CD1c-positive myeloid dendritic cell (primary cell): ENCODE results near the gene ZNF782.
"Not testable (repeated sequence)": the region's sequence is repeated elsewhere in the genome, so short reads cannot be mapped to it uniquely, and the experiment has no call there.

ENCODE experiments used
- DNase-seq: peaks from one replicate; pipeline ENCODE4 v3.0.0-alpha.2; 2016; ENCODE audit errors: extremely low spot score

The ZNF782 gene

DNA sequence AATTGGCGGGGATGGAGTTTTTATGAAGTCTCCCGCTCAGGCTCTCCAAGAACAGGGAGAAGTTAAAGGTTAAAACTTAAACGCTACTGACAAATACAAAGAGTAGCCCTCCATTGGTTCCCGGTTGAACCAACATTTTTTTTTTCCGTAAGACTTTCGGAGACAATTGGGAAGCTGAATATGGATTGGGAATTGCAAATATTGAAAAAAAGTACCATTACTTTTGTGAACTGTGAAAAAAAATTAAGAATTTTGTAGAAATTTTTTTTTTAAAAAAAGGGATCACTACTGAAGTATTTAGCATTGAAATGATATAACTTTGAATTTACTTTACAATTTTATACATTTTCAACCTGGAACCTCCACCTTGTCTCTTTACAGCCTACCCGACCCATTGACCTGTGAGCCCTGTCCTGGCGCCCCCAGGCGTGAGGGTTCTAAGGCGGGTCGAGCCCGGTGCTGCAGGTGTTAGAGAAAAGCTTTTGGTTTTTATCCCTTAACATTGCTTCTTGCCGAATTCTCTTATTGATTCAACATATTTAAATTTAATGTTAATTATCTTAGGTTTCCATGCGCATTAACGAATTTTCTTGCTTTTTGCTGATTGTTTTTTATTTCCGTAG lies 448 bp upstream of the ZNF782 start:
- no peak for DNase-seq

DNA sequence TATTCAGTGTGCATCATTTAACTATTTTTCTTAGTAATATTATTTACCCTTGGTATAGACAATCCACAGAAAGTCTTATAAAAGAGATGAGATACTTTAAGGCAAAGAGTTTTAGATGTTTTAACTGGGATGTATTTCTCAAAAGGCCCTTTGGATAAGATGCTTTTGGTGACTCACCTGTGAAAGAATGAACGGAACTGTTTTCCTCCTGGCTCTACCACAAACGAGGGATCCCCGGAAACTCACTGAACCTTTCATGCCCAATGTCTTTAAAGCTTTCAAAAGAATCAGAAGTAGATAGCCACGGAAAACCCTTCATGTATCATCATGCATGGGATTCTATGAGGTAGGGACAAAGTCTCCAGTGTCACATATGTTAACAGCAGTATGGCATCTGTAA lies 1.6 kb downstream of the ZNF782 start:
- DNase-seq: no peak

DNA sequence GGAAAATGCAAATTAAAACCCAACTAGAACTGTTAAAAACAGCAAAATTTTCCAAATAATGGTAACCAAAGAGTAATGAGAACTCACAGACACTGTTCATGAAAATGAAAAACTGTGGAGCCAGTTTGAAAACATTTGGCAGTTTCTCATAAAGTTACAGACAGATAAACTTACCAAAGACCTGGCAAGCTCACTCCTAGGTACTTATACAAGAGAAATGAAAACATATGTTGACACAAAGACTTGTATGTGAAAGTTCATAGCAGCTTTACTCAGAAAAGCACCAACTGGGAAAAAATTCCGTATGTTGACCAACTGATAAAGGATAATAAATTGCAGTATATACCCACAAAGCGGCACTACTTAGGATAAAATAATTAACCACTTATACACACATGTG lies 10.3 kb downstream of the ZNF782 start:
- DNase-seq: no peak

DNA sequence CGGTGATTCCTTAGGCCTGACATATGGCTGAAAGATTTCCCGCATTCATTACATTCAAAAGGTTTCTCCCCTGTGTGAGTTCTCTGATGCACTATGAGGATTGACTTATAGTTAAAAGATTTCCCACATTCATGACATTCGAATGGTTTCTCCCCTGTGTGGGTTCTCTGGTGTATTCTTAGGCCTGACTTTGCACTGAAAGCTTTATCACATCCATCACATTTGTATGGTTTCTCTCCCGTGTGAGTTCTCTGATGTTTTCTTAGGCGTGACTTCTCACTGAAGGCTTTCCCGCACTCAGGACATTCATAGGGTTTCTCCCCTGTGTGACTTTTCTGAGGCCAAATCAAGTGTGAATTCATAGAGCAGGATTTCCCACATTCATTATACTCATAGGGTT lies 35.8 kb downstream of the ZNF782 start:
- no peak for DNase-seq

DNA sequence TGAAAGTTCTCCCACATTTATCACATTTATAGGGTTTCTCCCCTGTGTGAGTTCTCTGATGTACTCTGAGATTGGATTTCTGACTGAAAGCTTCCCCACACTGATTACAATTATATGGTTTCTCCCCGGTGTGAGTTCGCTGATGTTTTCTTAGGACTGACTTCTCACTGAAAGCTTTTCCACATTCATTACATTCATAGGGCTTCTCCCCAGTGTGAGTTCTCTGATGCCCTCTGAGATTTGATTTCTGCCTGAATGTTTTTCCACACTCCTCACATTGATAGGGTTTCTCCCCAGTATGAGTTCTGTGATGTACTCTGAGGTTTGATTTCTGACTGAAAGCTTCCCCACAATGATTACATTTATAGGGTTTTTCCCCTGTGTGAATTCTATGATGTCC lies 36.3 kb downstream of the ZNF782 start:
- DNase-seq: no peak

DNA sequence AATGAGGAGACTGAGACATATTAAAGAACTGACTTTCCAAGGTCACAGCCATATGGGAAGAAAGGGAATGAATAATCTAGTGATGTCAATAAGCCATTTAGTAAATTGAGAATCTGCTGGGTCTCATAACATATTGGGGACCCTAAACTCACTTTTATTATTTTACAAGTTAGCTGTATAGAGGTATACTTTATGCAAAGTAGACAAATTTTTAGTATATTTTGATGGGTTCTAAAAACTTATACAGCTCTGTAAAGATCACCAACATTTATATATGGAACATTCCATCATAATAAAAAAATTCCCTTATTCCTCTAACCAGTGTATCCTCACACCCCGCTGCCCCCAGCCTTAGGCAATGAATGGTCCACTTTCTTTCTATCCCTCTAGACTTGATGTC lies 40.7 kb downstream of the ZNF782 start:
- no peak for DNase-seq

DNA sequence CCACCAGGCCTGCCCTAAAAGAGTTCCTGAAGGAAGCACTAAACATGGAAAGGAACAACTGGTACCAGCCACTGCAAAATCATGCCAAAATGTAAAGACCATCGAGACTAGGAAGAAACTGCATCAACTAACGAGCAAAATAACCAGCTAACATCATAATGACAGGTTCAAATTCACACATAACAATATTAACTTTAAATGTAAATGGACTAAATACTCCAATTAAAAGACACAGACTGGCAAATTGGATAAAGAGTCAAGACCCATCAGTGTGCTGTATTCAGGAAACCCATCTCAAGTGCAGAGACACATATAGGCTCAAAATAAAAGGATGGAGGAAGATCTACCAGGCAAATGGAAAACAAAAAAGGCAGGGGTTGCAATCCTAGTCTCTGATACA lies 55.4 kb downstream of the ZNF782 start:
- not testable (repeated sequence) for DNase-seq

DNA sequence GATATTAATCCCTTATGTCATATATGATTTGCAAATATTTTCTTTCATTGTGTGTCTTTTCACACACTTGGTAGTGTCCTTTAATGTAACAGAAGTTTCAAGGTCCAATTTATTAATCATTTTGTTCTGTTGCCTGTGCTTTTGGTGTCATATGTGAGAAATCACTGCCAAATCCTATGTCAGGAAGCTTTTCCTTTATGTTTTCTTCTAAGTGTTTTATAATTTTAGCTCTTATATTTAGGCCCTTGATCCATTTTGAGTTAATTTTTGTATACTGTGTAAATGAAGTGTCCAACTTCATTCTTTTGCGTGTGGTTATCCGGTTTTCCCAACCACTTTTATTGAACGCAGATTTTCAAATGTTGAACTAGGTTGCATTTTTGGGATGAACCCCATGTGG lies 70.3 kb downstream of the ZNF782 start:
- DNase-seq: no peak

DNA sequence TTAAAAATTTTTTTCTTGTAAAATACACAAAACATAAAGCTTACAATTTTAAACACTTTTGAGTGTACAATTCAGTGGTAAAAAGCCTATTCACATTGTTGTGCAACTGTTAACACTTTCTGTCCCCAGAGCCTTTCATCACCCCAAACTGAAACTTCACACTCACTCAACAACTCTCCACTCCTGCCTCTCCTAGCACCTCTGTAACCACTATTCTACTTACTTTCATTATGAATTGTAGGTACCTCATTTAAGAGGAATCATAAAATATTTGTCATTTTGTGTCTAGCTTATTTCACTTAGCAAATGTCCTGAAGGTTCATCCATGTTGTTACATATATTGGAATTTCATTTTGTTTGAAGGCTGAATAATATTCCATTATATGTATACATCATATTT lies 72.1 kb downstream of the ZNF782 start:
- no peak for DNase-seq

DNA sequence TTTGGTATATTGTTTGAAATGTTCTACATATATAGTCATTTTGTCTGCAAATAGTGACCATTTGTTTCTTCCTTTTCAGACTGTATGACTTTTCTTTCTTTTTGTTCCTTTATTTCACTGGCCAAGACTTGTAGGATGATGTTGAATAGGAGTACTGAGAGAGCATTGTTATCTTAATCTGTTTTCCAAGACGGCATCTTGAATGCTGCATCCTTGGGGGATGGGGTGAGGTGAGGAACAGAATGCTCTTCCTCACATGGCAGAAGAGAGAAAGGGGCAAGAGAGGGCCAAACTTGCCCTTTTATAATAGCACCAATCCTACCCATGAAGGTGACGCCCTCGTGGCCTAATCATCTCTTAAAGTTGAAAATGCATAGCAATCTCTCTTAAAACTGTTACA lies 72.8 kb downstream of the ZNF782 start:
- no peak for DNase-seq

DNA sequence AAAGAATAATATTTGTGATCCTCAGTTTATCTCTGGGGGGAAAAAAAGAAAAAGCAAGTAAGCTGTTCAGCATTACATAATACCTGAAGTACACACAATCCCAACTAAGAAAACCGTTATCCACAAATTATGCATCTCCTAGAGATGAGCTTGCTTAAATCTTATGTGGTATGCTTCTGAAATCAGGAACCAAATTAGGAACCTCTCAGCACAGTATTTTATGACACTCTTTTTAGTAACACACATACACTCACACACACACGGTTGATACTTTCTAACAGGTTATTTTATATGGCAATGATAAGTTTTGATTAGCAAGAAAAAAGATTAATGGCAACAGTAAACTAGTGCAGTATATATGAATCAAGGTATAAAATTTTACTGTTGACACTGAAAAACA lies 75.2 kb downstream of the ZNF782 start:
- DNase-seq: no peak

DNA sequence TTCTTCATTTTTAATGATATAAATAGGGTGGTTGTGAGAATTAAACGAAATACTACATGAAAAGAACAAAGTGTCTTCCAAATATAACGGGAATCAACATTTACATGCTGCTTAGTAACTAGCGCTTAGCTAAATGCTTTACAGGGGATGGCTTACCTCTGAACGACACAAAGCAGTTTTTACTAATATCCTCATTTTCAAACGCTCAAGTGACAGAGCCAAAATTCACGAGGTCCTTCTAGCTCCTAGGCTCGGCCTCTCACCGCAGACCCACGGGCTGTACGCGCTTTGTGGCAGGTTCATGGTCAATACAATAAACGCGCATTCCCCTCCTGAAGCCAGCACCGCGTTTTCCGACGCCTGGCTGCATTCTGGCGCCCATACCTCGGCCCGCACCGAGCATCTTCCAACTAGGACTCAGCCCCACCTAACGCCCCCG lies 76.9 kb downstream of the ZNF782 start:
- no peak for DNase-seq

DNA sequence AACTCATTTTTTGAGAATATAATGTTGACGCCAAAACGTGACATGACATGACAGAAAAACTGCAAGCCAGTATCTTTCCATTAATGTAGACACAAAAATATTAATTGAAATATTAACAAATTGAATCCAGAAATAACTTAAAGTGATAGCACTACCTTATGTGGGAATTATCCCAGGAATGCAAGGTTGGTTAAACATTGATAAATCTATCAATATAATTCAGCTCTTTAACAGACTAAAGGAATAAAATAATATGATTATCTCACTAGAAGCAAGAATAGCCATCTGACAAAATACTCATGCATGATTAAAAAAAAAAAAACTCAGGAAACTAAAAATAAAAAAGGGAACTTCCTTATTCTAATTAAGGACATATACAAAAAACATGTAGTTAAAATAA lies 83.2 kb downstream of the ZNF782 start:
- no peak for DNase-seq

DNA sequence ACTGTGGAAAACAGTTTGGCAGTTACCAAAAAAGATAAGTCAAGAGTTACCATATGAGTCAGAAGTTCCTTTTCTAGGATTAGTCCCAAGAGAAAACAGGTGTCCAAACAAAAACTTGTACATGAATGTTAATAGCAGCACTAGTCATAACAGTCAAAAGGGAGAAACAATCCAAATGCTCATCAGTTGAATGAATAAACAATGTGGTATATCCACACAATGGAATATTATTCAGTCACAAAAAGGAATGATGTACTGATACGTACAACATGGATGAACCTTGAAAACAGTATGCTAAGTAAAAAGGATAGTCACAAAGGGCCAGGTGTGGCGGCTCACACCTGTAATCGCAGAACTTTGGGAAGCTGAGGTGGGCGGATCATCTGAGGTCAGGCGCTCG lies 84.3 kb downstream of the ZNF782 start:
- DNase-seq: no peak
